Renal cortical epithelial cell (primary cell): Measurements from ENCODE around the gene LRRFIP1. TPM values are rescaled to one million over a fixed set of nuclear protein-coding genes. Genes with fewer than 3 reads are reported as not detected.
A peak's percentile ranks its signal among the peaks of the same experiment; 100 is the strongest.
"Not testable (repeated sequence)": the region's sequence is repeated elsewhere in the genome, so short reads cannot be mapped to it uniquely, and the experiment has no call there.

Experiments used
- DNase-seq: peaks from one replicate; pipeline ENCODE4 v3.0.0-alpha.2; 2011; ENCODE audit warnings: low read depth
- total RNA-seq: library from RNA; depleted of rRNA; stranded (reverse); fragments of >200 nt; gene quantifications from 2 replicates; pipeline ENCODE4 v1.2.3, GENCODE V29; 2014

Gene LRRFIP1
- total RNA-seq, 1 donor from 2014 or later: 156 TPM

DNA sequence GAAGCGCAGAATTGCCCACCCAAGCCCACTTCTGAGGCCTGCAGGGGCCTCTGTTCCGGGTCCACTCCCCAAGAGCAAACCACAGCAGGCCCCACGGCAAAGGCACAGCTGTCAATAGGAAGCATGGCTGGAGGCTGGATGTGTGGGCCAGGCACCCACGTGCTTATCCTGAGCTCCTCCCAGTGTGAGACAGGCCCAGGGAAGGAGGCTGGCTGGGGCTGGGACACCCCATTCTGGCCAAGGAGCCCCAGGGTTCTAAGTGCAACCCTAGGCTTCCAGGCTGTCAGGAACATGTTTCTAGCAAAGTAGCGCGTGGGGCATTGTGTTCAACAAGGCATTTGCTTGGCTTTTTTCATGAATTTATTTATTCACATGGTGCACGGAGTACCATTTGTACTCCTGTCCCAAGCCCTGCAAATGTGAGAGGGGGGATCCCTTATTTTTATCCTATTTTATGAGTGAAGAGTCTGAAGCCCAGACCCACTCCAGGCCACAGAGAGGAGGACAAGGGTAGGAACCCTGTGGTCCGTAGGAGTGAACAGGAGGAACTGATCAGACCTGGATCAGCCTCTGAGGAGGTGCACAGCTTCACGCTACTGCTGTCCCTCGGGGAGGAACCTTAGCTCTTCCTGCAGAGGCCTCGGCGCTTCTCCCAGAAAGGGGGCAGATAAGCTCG lies 30.7 kb upstream of the LRRFIP1 start:
- DNase-seq: no peak

DNA sequence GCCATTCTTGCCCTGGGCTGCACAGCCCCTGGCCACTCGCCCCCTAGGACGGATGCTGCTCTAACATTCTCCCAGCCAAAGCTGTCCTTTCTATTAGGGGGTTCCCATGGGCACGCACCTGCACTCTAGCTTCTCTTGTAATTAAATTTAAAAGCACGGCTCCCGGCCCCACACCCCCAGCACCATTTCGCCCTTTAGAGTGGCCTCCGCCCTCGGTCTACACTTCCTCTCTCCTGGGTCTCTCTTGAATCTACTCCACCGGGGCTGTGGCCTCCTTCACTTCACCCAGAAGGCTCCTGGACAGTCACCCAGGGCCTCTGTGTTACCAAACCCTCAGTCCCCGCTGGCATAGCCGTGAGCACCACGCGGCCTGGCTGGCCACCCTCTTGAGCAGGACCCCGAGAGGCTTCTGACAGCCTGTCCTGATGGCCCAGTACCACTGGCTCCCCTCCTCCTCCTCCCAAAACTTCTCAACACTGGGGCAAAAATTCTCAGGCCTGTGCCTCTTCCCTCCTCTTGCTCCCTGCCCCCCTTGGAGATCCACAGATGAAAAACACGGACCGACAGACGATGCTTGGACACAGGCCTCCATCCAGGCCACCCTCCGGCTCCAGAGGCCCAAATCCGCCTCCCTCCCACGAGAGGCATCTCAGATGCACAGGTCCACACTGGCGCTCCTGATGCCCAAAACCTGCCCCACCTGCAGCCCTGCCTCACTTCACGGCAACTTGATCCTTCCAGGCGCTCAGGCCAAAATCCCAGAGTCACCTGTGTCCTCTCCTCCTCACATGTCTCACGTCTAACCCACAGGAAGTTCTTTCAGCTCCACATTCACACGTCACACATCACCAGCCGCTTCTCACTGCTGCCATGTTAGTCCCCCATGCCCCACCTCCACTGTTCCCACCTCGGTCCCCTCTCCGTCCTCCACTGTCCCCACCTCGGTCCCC lies 29.9 kb upstream of the LRRFIP1 start:
- no peak for DNase-seq

DNA sequence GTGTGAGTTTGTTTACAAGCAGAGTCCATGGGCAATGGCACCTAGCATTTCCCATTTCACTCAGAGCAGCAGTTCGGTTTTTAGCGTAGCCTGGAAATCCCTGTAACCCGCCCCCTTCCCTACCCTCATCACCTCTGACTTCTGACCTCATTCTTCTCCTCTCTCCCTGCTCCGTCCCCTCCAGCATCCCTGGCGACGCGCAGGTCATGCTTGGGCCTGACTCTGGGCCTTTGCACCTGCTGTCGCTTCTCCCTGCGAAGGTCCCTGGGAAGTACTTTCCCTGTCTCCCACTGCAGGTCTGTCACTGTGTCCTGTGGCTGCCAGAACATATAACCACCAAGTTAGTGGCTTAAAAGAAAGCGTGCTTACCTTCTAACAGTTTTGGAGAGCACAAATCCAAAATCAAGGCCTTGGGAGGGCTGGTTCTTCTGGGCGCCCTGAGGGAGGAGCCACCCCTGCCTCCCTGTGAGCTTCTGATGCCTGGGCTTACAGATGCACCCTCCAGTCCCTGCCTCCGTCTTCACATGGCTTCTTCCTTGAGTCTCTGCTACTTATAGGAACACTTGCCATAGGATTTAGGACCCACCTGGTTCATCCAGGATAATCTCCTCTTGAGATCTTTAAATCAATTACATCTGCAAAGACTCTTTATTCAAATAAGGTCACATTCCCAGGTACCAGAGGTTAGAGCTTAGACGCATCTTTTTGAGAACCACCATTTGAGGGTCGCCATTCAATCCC lies 28.7 kb upstream of the LRRFIP1 start:
- no peak for DNase-seq

DNA sequence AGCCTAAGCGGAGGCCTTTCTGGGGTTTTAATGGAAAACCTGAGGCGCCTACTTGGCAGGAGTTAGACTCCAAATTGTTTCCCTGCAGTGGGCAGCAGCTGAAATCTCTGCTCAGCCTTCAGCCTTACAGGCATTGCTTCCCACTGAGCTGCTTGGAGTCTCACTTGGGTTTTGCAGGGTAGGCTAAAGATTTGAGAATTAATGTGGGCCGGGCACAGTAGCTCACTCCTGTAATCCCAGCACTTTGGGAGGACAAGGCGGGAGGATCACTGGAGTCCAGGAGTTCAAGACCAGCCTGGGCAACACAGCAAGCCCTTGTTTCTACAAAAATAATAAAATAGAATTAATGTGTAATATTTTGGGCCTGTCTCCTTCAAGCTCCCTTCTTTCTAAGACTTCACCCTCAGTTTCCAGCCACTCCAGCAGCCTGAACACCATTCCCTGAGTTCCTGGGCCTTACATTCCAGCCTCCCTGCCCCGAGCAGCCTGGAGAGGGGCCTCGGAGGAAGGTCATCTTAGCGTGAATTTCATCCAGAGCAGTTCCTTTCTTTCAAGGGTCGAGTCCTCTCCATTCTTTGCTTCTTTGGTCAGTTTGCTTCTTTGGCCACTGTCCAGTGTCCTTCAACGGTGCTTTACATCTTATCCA lies 27.8 kb upstream of the LRRFIP1 start:
- DNase-seq: no peak

DNA sequence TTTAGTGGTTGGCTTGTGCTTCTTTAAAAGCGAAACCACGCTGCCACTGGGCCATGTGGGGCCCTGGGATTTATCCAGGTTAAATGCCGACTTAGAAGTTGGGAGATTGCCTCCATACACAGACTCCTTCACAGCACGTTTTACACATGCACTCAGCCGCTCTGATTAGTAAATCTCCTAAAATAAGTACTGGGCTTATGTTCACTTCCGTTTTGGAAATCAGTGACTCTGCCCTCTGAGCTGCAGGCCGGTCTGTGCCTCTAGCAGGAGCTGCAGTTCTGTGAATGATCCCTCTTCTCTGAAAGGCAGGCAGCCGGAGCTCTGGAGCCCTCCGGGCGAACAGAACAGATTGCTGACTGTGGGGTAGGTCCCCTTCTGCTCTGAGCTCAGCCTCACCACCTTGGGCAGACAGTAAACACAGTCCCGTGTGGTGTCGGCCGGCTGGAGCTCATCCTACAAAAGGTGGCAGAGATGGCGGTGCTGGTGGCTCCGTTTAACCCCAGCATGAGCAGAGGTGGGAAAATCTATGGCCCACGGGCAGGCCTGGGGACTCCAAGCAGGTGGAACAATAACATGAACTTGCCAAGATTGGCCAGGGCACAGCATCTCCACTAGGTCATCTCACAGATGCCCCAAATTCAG lies 27.1 kb upstream of the LRRFIP1 start:
- DNase-seq: no peak

DNA sequence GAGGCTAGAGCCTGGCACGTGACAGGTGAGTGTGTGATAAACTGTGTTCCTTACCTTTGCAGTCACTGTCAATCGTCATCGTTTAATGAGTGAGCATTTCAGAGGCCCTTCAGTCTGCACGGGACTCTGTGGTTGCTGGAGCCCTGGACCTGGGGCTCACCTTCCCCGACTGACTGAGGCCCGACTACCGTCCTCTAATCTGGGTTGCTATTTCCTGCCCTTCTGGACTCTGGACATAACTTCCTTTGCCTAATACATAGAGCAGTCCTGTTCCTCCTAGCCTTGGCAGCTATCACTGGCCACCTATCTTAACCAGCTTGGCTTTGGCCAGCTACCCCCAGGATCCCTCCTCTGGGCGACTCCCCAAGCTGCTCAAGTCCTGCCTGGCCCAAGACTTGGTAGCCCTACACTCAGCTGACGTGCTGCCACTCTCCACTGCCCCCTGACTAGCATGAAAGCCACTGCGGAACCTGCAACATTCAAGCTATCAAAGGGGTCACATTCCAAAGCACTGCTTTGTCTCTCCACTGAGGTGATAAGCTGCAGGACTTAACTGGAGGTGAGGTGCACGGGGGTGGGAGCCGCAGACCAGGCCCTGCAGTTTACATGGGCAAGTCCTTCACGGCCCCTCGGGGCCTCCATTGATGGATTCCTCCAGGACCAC lies 25.8 kb upstream of the LRRFIP1 start:
- no peak for DNase-seq

DNA sequence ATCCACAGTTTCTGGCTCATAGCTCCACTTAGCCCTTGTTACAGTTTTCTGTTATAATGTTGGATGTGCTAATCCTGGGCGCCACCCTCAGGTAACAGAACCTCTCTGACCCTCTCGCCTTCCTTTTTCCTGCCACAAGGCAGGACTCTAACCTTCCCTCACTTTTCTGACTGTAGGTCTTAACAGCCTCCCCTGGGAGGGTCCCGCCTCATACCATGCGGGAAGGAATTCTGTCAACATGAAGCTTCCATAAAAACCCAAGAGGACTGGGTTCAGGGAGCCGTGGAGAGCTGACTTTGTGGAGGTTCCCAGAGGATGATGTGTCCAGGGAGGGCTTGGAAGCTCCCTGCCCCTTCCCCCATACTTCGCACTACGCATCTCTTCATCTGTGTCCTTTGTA lies 25.0 kb upstream of the LRRFIP1 start:
- no peak for DNase-seq

DNA sequence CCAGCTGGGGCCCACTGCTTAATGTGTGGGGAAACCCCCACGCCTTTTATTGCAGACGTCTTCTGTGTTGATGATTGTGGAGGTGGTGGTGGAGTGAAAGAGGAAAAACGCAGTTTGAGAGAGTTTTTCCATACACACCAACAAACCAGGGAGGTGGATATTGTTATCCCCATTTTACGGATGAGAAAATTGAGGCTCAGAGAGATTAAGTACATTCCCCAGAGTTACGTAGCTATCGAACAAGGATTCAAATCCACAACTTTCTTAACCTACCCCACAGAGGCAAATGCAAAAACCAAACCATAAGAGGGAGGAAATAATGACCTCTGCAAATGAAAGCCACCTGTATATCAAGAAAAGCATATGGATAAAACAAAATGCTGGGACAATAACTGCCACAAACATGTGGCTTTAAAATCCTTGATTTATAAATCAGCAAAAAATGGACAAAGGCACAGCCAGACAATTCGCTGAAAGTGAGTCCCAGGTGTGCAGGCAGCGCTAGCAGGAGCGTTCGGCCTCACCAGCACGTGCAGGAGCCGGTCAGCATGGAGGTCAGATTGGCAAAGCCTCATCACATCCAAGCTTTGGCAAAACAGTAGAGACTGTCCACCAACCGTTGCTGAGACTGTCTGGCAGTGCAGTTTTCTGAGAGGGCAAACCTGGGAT lies 24.2 kb upstream of the LRRFIP1 start:
- no peak for DNase-seq

DNA sequence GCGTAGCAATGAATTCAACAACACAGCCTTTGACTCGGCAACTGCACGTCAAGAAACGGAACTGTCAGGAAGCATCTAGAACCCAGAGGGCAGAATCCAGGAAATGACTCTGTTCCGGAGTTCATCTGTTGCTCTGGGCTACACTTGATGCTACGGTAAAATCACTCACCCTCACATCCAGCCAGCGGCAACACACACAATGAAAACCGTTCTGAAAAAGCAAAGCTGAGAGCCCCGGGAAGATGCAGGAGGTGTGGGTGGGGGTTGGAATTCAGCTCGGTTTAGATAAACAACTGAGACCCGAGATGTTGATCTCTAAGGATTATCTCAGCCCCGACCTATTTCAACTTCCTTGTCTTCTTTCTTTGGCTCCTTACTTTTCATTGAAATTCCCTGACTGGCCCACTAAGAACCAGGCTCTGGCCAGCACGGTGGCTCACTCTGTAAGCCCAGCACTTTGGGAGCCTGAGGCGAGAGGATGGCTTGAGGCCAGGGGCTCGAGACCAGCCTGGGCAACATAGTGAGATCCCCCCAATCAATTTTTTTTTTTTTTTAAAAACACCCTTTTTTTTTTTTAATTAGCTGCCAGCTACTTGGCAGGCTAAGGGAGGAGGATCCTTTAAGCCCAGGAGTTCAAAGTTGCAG lies 23.5 kb upstream of the LRRFIP1 start:
- DNase-seq: peak; percentile 41

DNA sequence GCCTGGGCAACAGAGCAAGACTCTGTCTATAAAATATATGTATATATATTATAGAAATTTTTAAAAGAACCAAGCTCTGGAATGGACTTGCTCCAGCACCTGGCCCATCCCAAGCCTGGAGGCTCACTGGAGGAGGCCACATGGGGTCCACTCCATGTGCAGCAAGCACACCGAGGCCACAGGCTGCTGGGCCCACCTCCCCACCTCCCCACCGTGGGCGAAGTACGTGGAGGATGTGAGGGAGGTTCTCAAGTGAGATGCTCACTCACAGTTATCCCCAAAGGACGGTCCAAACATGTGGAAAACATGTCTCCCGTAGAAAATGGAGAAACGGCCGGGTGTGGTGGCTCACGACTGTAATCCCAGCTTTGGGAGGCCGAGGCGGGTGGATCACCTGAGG lies 23.0 kb upstream of the LRRFIP1 start:
- DNase-seq: no peak

DNA sequence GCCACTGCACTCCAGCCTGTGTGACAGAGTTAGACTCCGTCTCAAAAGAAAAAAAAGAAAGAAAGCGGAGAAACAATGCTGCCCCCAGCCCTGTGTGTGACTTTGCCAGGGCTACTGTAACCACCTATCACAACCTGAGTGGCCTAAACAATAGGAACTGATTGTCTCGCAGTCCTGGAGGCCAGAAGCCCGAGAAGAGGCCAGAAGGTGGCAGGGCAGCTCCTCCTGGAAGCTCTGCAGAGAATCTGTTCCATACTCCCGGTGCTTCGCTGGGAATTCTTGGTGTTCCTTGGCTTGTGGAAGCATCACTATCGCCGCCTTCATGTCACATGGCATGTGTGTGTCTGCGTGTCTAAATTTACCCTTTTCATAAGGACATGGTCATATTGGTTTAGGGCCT lies 22.4 kb upstream of the LRRFIP1 start:
- DNase-seq: no peak

DNA sequence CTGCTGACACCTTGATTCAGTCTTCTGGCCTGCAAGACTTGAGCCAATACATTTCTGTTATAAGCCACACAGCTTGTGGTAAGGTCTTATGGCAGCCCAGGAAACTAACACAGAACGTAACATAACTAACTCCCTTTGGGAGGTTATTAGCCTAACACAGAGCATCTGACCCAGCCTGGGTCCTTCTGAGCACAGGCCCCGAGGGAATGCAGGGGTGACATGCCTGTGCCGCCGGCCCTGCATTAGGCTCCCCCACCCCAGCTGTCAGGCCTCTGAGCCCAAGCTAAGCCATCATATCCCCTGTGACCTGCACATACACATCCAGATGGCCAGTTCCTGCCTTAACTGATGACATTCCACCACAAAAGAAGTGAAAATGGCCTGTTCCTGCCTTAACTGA lies 20.9 kb upstream of the LRRFIP1 start:
- not testable (repeated sequence) for DNase-seq

DNA sequence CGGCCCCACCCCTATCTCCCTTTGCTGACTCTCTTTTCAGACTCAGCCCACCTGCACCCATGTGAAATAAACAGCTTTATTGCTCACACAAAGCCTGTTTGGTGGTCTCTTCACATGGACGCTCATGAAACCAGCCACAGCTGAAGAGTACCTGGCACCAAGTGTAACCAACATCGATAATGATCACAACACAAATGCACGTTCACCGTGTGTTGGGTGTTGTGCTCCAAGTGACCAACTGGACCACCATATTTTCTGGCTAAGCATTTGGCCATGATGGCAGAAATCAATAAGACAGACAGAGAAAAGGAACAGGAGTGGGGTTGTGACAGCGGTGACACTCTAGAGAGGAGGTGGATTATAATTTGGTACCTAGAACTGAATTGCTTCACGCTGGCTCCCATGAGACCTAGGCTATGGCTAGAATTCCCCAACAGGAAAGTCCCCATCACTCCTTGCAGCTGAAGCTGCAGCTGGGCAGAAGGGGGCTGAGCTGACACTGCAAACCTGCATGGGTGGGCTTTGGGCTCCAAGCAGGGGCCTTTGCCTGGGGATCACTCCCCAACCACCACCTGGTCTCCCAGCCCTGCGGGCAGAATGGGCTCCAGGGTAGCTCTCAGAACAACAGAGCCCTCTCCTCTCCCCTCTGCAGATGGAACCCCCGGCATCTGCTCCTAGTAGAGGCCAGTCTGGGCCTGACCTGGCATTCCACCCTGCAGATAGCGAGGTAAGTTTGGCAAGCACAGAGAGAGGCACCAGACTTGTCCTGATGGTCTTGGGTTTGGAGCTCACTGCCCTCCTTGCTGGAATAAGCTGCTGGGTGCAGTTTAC lies 14.6 kb upstream of the LRRFIP1 start:
- DNase-seq: no peak

DNA sequence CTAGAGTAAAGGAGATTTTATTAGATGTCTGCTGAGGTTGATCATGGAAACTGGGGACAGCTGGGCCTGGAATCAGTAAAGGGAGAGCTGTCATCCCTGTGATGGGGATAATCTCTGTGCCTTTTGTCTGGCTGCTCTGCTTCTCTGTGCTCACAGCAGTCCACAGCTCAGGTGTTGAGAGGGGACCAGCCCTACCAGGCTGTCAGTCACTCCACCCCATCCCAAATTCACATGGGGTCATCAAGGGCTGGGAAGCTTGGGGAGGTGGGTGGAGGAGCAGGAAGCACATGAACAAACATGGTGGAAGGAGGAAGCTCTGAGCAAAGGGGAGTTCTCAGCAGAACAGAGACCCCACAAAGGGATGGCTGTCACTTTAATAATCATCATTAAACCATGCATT lies 13.7 kb upstream of the LRRFIP1 start:
- DNase-seq: no peak

DNA sequence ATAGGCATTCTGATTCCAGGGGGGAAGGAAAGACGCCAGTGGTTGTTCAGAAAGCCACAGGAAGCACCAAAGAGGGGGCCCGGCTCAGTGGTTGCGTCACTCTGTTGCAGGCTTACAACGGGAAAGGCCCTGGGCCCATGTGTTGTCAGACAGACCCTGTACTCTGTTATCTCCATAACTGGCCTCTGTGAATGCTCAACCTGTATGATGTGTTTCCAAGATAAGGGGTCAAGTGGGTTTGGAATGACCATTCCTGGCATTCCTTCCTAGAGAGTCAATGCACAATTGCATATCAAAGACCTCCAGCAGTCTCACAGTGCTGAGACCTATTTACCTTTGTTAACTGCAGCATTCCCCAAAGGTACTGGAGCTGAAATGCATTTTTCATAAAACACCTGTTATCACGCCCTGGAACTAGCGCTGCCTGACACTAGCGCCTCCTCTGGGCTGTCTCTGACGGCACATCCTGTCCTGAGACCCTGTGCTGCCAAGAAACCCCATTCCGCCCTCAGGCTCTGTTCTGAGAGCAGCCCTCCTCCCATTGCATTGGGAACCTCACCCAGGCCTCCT lies 13.2 kb upstream of the LRRFIP1 start:
- peak; percentile 76 for DNase-seq

DNA sequence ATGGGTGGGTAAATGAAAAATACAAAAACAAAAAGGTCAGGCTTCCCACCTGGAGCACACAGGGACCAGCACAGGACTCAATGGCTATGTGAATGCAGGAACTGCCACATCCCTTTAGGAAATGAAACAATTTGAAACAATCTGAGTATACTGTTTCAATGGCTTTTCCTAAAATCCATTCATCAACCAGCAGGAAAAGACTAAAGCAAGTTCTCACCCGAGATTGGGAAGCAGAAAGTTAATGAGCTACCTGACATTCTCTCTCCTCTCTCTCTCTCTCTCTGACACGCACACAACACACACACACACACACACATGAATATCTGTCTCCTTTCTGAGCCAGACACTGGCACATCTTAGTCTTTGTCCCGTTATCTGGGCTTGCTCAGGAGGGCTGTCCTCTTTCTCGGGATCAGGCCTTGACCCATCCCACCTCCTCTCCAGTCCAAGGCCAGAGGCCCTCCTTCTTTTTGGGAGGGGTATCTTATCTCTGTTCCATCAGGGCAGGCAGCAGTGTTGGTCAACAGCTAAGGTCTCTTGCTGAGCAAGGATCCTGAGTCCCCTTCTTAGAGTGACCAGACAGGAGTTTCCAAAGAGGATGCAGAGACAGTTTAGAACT lies 11.6 kb upstream of the LRRFIP1 start:
- no peak for DNase-seq

DNA sequence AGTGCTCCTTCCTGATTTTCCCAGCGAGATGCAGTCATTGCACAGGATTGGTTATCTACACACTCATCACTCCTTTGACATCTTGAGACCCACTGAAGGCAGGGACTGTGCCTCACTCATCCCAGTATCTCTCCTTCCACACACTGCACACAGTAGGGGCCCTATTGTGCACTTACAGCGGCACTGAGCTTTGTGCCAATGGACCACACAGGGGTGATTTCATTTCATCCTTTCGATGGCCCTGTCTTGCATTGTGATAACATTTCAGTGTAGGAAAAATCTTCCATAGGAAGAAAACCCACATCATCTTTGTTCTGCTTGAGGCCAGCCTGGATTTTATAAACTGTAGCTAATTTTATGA lies 11.0 kb upstream of the LRRFIP1 start:
- no peak for DNase-seq
